Measurements from ENCODE around the gene NDFIP1. TPM values are rescaled to one million over a fixed set of nuclear protein-coding genes. Genes with fewer than 3 reads are reported as not detected.

Gene NDFIP1
- total RNA-seq, 1 experiment from 2014 or later: 26.6 TPM

- H2AFZ ChIP-seq (ENCODE audit: low read length): no peak overlapping the region
- WGBS (ENCODE audit: extremely low coverage, insufficient read length, low lambda C conversion rate): no CpG with 5 or more reads among the region's 1 CpG
- no peak overlapping the region for H2AK5ac ChIP-seq (ENCODE audit: insufficient read length, low read length)
- peaks cover 0 to 2% of the 10 kb centered on the region in 2 experiments; a peak in 1 of 5 replicates for H3K9me3 Mint-ChIP-seq
- H2BK12ac ChIP-seq (ENCODE audit: insufficient read length, low read depth, low read length): no peak overlapping the region
- H4K20me1 ChIP-seq (ENCODE audit: control insufficient read depth, insufficient read depth, insufficient read length): no peaks in the 10 kb centered on the region
- H3K4ac ChIP-seq (ENCODE audit: low read depth, low read length): no peak overlapping the region
- H3K27ac Mint-ChIP-seq: no peak overlapping the region
- H3K9me3 ChIP-seq (ENCODE audit: control insufficient read depth, low read depth, low read length): no peaks in the 10 kb centered on the region
- H3K4me3 Mint-ChIP-seq: no peak overlapping the region
- no peak overlapping the region for H2BK5ac ChIP-seq (ENCODE audit: insufficient read length, low read length)
- no peak overlapping the region for H2BK120ac ChIP-seq (ENCODE audit: low read depth, low read length, poor library complexity, severe bottlenecking)
- DNase-seq: no peak
- H3K18ac ChIP-seq (ENCODE audit: insufficient read length, low read depth, low read length): no peak overlapping the region
- no peak overlapping the region for H3T11ph ChIP-seq (ENCODE audit: low read length)
- no peak overlapping the region for H3K4me2 ChIP-seq (ENCODE audit: insufficient read depth, insufficient read length, low read length)
- peaks cover 4 to 12% (median 9%) of the 10 kb centered on the region in 3 experiments; a peak in 5 of 7 replicates for H3K36me3 Mint-ChIP-seq (ENCODE audit: insufficient read depth in 1 of 3, low read depth in 3 of 3)
- no peak overlapping the region for H3K27ac ChIP-seq (ENCODE audit: insufficient read length, low read depth, low read length)
- peaks cover 7% of the 10 kb centered on the region; the same call in 1 of the 2 replicates for H3K79me2 ChIP-seq (ENCODE audit: insufficient read depth, low read length)
- H3K56ac ChIP-seq (ENCODE audit: insufficient read length, low read depth, low read length): no peak overlapping the region
- H3K4me1 Mint-ChIP-seq: peaks cover 20 to 22% of the 10 kb centered on the region in 2 experiments
- H3K23me2 ChIP-seq (ENCODE audit: insufficient read length, low read depth, low read length, poor library complexity, severe bottlenecking): peaks cover 5% of the 10 kb centered on the region
- H3K27me3 Mint-ChIP-seq (ENCODE audit: low read depth): peaks cover 6% of the 10 kb centered on the region
- H4K5ac ChIP-seq (ENCODE audit: insufficient read length, low read depth, low read length): no peak overlapping the region
- H3K27me3 ChIP-seq (ENCODE audit: insufficient read depth, low read length): no peaks in the 10 kb centered on the region
- H3K79me1 ChIP-seq (ENCODE audit: insufficient read depth, low read depth, low read length, poor library complexity, severe bottlenecking): peaks cover 4% of the 10 kb centered on the region
- no peak overlapping the region for H4K8ac ChIP-seq (replicated peaks; ENCODE audit: insufficient read length, low read depth, low read length)
- no peak overlapping the region for H3K9ac ChIP-seq (ENCODE audit: extremely low read depth, insufficient read length, low read length)
- TF ChIP-seq CTCF (conservative IDR thresholded peaks at IDR 0.05): no peak
- no peak overlapping the region for H4K91ac ChIP-seq (ENCODE audit: insufficient read length, low read depth, low read length)
- no peak overlapping the region for H3K14ac ChIP-seq (ENCODE audit: insufficient read depth, low read length)
- H3K4me1 ChIP-seq (ENCODE audit: insufficient read depth, low read length): peaks cover 2% of the 10 kb centered on the region; the same call in 1 of the 2 replicates
- no peak overlapping the region for H2BK15ac ChIP-seq (ENCODE audit: low read depth, low read length)
- no peak overlapping the region for H3K23ac ChIP-seq (ENCODE audit: insufficient read length, low read depth, low read length)
- H2BK20ac ChIP-seq (ENCODE audit: low read depth, low read length, poor library complexity, severe bottlenecking): no peak overlapping the region
These were observed 6.1 kb downstream of the NDFIP1 start for GRCh38 chr5:142114687-142115086.

All from H9 (cell line).